Lung (tissue), 12 donors: ENCODE measurements around the gene LPCAT1. TPM values are rescaled to one million over a fixed set of nuclear protein-coding genes. Genes with fewer than 3 reads are reported as not detected.

Source experiments
- ATAC-seq: fragments of 200-7000 bp; cut with Tn5 transposase; one replicate; pipeline ENCODE4 v1.9.1; 2020; ENCODE audit warnings: moderate number of reproducible peaks; ENCODE audit not compliant: insufficient read depth, low FRiP score
- DNase-seq, 3 donors: peaks; one replicate each; pipeline ENCODE4 v3.0.0-alpha.2; 2013 to 2017
- H3K27ac ChIP-seq, 2 donors: one replicate each; pipeline ENCODE4 v1.5.1; 2013; ENCODE audit warnings: mild to moderate bottlenecking in 2 of 2, moderate library complexity in 2 of 2, control low read depth in 1 of 2, inconsistent platforms in 1 of 2, low read depth in 1 of 2, low read length in 1 of 2
- H3K27me3 ChIP-seq, 3 donors: one replicate each; pipeline ENCODE4 v1.5.1; 2013; ENCODE audit warnings: low read length in 2 of 3; ENCODE audit not compliant: control insufficient read depth in 3 of 3, insufficient read depth in 3 of 3
- H3K36me3 ChIP-seq, 4 donors: one replicate each; pipeline ENCODE4 v1.5.1; 2013; ENCODE audit warnings: low read length in 4 of 4, mild to moderate bottlenecking in 1 of 4, moderate library complexity in 1 of 4; ENCODE audit not compliant: control insufficient read depth in 4 of 4, insufficient read depth in 4 of 4
- H3K4me1 ChIP-seq, 5 donors: one replicate each; pipeline ENCODE4 v1.5.1; 2013; ENCODE audit warnings: low read length in 5 of 5, mild to moderate bottlenecking in 2 of 5, moderate library complexity in 1 of 5; ENCODE audit not compliant: control insufficient read depth in 5 of 5, insufficient read depth in 5 of 5
- H3K4me3 ChIP-seq: one replicate; pipeline ENCODE4 v1.5.1; 2013; ENCODE audit warnings: mild to moderate bottlenecking, control low read depth, moderate library complexity
- H3K9ac ChIP-seq, 2 donors: one replicate each; pipeline ENCODE4 v1.5.1; 2013; ENCODE audit warnings: low read length in 2 of 2, control low read depth in 1 of 2; ENCODE audit not compliant: insufficient read depth in 1 of 2
- H3K9me3 ChIP-seq, 4 donors: one replicate each; pipeline ENCODE4 v1.5.1; 2013; ENCODE audit warnings: low read length in 3 of 4, mild to moderate bottlenecking in 1 of 4, moderate library complexity in 1 of 4; ENCODE audit not compliant: control insufficient read depth in 4 of 4, insufficient read depth in 3 of 4
- WGBS, 2 donors: extraction: QIAGEN DNeasy Blood & Tissue Kit; methylation state at CpG; one replicate each; pipeline ENCODE4 v1.1.7; 2013; 5-methylcytosine and 5-hydroxymethylcytosine counted together
- polyA plus RNA-seq, 2 donors: library from polyadenylated mRNA; stranded (reverse); fragments of 200-250 nt; gene quantifications; one replicate each; pipeline ENCODE4 v1.2.1, GENCODE V29; 2013
- total RNA-seq, 2 donors: library from RNA; depleted of rRNA in 1 of 2; stranded (reverse); fragments of >200 nt in 1 of 2; gene quantifications; one replicate each; pipeline ENCODE4 v1.2.1, GENCODE V29; 2014 to 2021
- TF ChIP-seq, protein P1 (sequence below): IDR thresholded peaks from 2 replicates; pipeline ENCODE4 v1.5.1; 2012; ENCODE audit warnings: mild to moderate bottlenecking; ENCODE audit errors: control extremely low read depth, extremely low read depth
- donor health status: control.
- donor health status: control.
- donor health status: Bipolar disorder and iron deficiency.
- donor health status: healthy.
- donor health status: DM: yes; HTN: yes; CAD: no.

LPCAT1 gene
- total and polyA plus RNA-seq, 4 donors = 198 to 669 (median 443) TPM

DNA sequence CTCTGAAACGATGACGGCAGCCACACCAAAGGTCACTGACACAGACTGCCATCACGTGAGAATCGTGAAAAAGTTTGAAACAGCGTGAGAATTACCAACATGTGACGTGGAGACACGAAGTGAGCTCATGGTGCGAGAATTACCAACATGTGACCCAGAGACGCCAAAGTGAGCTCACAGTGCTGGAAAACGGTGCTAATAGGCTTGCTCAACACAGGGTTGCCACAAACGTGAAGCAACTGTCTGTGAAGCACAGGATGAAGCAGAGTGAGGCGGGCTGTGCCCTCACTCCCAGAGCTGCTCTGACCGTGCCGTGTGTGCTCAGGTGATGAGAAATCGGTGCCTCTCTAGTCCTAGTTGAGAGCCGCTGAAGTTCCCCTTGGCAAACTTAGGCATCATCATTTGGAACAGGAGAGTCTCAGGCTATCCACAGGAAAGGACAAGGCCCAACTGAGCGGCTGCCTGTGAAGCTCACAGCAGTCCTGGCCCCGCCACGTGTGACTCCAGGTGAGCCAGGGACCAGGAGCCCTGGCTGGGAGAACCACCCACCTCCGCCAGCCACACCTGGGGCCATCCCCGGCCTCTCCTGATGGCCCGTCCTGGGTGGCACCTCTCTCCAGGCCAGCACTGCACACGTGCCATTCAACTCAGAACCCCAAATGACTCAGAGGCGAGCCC lies 48.8 kb downstream of the LPCAT1 start:
- no peak overlapping the region for H3K9ac ChIP-seq
- 65 to 87% methylated on average over 24 of the region's 24 CpGs for WGBS, 2 donors
- no peak overlapping the region for H3K27ac ChIP-seq
- ATAC-seq (no peak), DNase-seq (no peak)
- H3K36me3 ChIP-seq = peaks cover 0 to 66% (median 30%) of the 10 kb centered on the region in 4 donors
- TF ChIP-seq, protein P1, sequence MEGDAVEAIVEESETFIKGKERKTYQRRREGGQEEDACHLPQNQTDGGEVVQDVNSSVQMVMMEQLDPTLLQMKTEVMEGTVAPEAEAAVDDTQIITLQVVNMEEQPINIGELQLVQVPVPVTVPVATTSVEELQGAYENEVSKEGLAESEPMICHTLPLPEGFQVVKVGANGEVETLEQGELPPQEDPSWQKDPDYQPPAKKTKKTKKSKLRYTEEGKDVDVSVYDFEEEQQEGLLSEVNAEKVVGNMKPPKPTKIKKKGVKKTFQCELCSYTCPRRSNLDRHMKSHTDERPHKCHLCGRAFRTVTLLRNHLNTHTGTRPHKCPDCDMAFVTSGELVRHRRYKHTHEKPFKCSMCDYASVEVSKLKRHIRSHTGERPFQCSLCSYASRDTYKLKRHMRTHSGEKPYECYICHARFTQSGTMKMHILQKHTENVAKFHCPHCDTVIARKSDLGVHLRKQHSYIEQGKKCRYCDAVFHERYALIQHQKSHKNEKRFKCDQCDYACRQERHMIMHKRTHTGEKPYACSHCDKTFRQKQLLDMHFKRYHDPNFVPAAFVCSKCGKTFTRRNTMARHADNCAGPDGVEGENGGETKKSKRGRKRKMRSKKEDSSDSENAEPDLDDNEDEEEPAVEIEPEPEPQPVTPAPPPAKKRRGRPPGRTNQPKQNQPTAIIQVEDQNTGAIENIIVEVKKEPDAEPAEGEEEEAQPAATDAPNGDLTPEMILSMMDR = no peak
- H3K4me1 ChIP-seq = peaks cover 0 to 3% (median 0%) of the 10 kb centered on the region in 5 donors
- no peaks in the 10 kb centered on the region for H3K9me3 ChIP-seq
- no peaks in the 10 kb centered on the region for H3K27me3 ChIP-seq
- H3K4me3 ChIP-seq = no peak overlapping the region

DNA sequence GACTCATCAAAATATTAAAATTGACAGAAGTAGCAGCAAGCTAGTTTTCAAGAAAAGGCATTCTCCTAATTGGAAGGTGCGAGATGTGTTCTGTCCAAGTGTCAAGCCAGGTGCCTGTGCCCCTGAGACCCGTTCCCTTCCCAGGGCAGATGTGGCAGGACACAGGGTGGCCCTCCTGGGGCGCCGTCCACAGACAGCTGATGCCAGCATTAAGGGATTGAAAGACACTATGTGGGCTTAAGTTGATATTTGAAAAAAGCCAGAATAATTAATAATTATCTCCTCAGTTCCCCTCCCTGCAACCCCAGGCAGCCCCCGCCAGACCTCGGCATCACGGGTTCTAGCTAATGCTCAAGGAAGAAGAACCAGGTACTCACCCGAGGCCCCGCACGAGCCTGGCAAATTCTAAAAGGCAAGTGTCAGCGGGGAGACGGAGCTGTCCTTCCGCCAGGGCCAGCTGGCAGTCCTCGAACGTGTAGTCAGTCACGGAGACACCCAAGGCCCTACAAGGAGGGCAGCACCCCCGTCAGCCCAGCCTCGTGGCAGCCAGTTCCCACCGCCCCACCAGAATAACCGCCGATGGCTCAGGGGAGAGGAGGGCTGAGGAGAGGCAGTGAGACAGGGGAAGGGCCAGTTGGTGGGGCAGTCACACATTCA lies 49.4 kb downstream of the LPCAT1 start:
- Histone ChIP-seq H3K4me1 (peaks cover 0 to 3% (median 0%) of the 10 kb centered on the region in 5 donors), H3K27me3 (no peaks in the 10 kb centered on the region), H3K36me3 (peaks cover 0 to 70% (median 32%) of the 10 kb centered on the region in 4 donors), H3K9ac (no peak overlapping the region), H3K9me3 (no peaks in the 10 kb centered on the region), H3K4me3 (no peak overlapping the region), H3K27ac (no peak overlapping the region)
- DNase-seq (no peak), ATAC-seq (no peak)
- TF ChIP-seq, protein P1 = no peak
- 93 to 96% methylated on average over 21 of the region's 21 CpGs for WGBS, 2 donors

DNA sequence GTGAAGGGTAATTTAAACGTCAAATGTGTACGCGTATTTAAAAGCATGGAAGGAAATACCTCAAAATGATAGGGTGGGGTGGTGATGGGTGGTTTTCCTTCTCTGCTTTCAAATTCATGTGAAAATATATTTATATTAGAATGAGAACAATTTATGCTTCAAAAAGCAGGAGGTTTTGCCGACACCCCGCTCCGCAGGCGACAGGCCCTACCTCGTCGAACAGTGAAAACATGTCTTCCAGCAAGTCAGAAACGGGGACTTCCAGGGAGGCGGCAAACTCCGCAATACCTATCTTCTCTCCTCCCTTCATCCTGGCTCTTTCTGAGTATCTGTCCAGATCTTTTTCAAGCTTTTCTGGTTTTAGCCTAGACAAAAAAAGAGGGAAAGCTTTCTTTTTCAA lies 50.0 kb downstream of the LPCAT1 start:
- Histone ChIP-seq H3K4me1 (peaks cover 0 to 3% (median 0%) of the 10 kb centered on the region in 5 donors), H3K9me3 (no peaks in the 10 kb centered on the region), H3K27me3 (no peaks in the 10 kb centered on the region), H3K4me3 (no peak overlapping the region), H3K27ac (no peak overlapping the region), H3K9ac (no peak overlapping the region), H3K36me3 (peaks cover 0 to 69% (median 31%) of the 10 kb centered on the region in 4 donors)
- no peak for ATAC-seq
- TF ChIP-seq, protein P1 = no peak
- no peak for DNase-seq
- 94 to 96% methylated on average over 12 of the region's 12 CpGs for WGBS, 2 donors
